Measurements from ENCODE around the gene DTNB. TPM values are rescaled to one million over a fixed set of nuclear protein-coding genes. Genes with fewer than 3 reads are reported as not detected.

DTNB gene
- total and polyA plus RNA-seq, 4 experiments from 2014 or later, result 18.0 to 45.3 (median 33.2) TPM

DNA sequence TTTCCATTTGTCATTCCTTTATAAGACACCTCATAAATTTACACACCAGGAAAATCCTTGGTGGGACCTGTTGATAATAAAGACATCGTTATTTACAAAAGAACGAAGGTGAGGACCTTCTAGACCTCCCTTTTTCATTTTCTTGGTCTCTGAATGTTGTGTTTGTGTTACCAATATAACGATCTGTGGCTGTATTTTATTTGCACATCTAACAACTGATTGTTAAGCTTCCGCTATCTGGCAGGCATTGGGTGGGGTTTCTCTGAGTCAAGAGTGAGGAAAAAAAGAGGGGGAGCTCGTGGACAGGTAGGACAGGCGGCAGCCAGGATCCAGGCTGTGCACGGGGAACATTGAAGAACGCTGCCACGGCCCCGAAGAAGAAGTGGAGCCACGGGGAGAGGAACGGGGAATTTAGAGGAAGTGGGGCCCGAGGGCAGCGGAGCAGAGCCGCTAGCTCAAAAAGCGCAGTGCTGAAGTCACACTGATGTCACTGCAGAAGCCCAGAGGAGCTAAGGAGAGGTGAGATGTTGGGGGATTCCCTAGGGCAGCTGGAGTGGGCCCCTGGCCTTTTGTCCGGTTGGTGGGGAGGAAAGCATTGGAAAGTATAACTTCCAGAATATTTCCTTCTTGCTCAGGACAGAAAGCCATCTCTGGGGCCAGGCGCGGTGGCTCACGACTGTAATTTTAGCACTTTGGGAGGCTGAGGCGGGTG lies 310.8 kb downstream of the DTNB start:
- H3K4me3 Mint-ChIP-seq, result peak overlapping the region; percentile 88 to 94 (median 91)
- Histone ChIP-seq H3K27me3 (ENCODE audit: insufficient read depth, low read length) (no peaks in the 10 kb centered on the region), H3K4me1 (ENCODE audit: insufficient read depth, low read length) (peaks cover 11% of the 10 kb centered on the region), H3K36me3 (ENCODE audit: insufficient read depth, low read length) (no peaks in the 10 kb centered on the region), H3K9me3 (ENCODE audit: control insufficient read depth in 1 of 2, low read length in 2 of 2) (no peaks in the 10 kb centered on the region), H3K27ac (ENCODE audit: low read depth, low read length) (peak overlapping the region; percentile 69), H3K4me3 (ENCODE audit: low read length in 2 of 2) (peak overlapping the region; percentile 67 to 70)
- no peaks in the 10 kb centered on the region for H3K27me3 Mint-ChIP-seq
- ChIA-PET CTCF (ENCODE audit: partially characterized antibody) (interaction anchor here (0.6 to 10.3 kb wide), 42 partner anchors 9 to 516 kb away, joined by 3 to 161 read pairs (median 5); partner anchors contain the start of genes ASXL2 and DNMT3A), POLR2A (ENCODE audit: partially characterized antibody) (interaction anchor here (0.6 to 2.9 kb wide), 30 partner anchors 10 to 882 kb away, joined by 3 to 54 read pairs (median 6); partner anchors contain the start of genes ASXL2, CENPO, DNMT3A and HADHA)
- H3K4me1 Mint-ChIP-seq, result peaks cover 9 to 37% (median 14%) of the 10 kb centered on the region in 4 donors
- peaks cover 0 to 3% of the 10 kb centered on the region in 2 donors for H3K36me3 Mint-ChIP-seq
- H3K9me3 Mint-ChIP-seq, result no peaks in the 10 kb centered on the region
- intact Hi-C loops (cut with micrococcal nuclease), result loop anchor here (1.0 to 10.0 kb wide), 5 partner anchors 14 to 1852 kb away; partner anchors contain the start of genes ATRAID, CAD and SLC5A6
- peak overlapping the region; percentile 78 to 97 (median 91) for H3K27ac Mint-ChIP-seq
- peak; percentile 53 to 78 (median 61) for DNase-seq

GRCh38 chr2:25362049-25362433 lies 311.3 kb downstream of the DTNB start:
- Histone ChIP-seq H3K27me3 (ENCODE audit: insufficient read depth, low read length) (no peaks in the 10 kb centered on the region), H3K4me1 (ENCODE audit: insufficient read depth, low read length) (peaks cover 11% of the 10 kb centered on the region), H3K9me3 (ENCODE audit: control insufficient read depth in 1 of 2, low read length in 2 of 2) (no peaks in the 10 kb centered on the region), H3K27ac (ENCODE audit: low read depth, low read length) (peak overlapping the region; percentile 69), H3K4me3 (ENCODE audit: low read length in 2 of 2) (peak overlapping the region; percentile 67 to 70), H3K36me3 (ENCODE audit: insufficient read depth, low read length) (no peaks in the 10 kb centered on the region)
- peaks cover 9 to 37% (median 14%) of the 10 kb centered on the region in 4 donors for H3K4me1 Mint-ChIP-seq
- peak overlapping the region; percentile 88 to 94 (median 91) for H3K4me3 Mint-ChIP-seq
- peaks cover 0 to 3% of the 10 kb centered on the region in 2 donors for H3K36me3 Mint-ChIP-seq
- H3K9me3 Mint-ChIP-seq, result no peaks in the 10 kb centered on the region
- intact Hi-C loops (cut with micrococcal nuclease), result loop anchor here (1.0 to 10.0 kb wide), 5 partner anchors 14 to 1853 kb away; partner anchors contain the start of genes ATRAID, CAD and SLC5A6
- POLR2A ChIA-PET (ENCODE audit: partially characterized antibody), result interaction anchor here (0.6 to 2.9 kb wide), 32 partner anchors 11 to 882 kb away, joined by 3 to 54 read pairs (median 4); partner anchors contain the start of genes ASXL2, CENPO, DNMT3A and HADHA
- no peaks in the 10 kb centered on the region for H3K27me3 Mint-ChIP-seq
- CTCF ChIA-PET (ENCODE audit: partially characterized antibody), result interaction anchor here (0.6 to 10.3 kb wide), 42 partner anchors 9 to 516 kb away, joined by 3 to 161 read pairs (median 5); partner anchors contain the start of genes ASXL2 and DNMT3A
- DNase-seq, result peak; percentile 90 to 95 (median 93)
- peak overlapping the region; percentile 78 to 97 (median 91) for H3K27ac Mint-ChIP-seq

DNA sequence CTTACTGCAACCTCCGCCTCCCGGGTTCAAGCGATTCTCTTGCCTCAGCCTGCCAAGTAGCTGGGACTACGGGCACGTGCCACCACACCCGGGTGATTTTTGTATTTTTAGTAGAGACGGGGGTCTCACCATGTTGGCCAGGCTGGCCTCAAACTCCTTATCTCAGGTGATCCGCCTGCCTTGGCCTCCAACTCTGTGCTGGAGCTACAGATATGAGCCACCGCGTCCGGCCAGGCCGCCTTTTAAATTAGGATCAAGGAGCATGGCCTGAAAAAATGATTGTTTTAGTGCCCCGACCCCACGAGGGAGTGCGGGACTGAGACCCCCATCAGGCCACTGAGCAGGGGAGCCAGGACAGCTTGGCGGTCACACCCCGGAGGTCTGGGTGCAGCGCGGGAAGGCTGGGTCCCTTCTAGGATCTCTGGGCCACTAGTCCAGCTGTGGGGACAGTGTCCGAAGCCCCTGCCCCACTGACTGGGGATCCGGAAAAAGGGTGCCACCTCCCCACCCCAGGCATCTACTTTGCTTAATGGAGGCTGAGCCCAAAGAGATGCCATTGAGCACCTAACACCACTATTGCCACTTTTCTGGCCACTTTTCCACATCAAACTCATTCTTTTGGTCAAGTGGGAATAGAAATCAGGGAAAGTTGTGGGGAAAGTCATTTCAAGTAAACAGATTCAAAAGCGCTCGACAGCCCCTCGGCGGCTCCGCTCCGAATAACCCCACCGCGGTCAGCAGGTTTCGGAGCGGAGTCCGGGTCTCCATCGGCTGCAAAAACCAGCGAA lies 311.9 kb downstream of the DTNB start:
- peaks cover 9 to 34% (median 14%) of the 10 kb centered on the region in 4 donors for H3K4me1 Mint-ChIP-seq
- H3K4me3 Mint-ChIP-seq, result peak overlapping the region; percentile 88 to 94 (median 91)
- H3K27me3 ChIP-seq (ENCODE audit: insufficient read depth, low read length), result no peaks in the 10 kb centered on the region
- H3K4me1 ChIP-seq (ENCODE audit: insufficient read depth, low read length), result peaks cover 11% of the 10 kb centered on the region
- no peaks in the 10 kb centered on the region for H3K36me3 ChIP-seq (ENCODE audit: insufficient read depth, low read length)
- H3K4me3 ChIP-seq (ENCODE audit: low read length in 2 of 2), result peak overlapping the region in 1 of 2 donors; percentile 67
- intact Hi-C loops (cut with micrococcal nuclease), result loop anchor here (1.0 to 10.0 kb wide), 5 partner anchors 15 to 1853 kb away; partner anchors contain the start of genes ATRAID, CAD and SLC5A6
- H3K27me3 Mint-ChIP-seq, result no peaks in the 10 kb centered on the region
- ChIA-PET POLR2A (ENCODE audit: partially characterized antibody) (interaction anchor here (0.6 to 2.9 kb wide), 27 partner anchors 11 to 569 kb away, joined by 3 to 54 read pairs (median 7); partner anchors contain the start of genes CENPO, DNMT3A and PTRHD1), CTCF (ENCODE audit: partially characterized antibody) (interaction anchor here (0.6 to 10.3 kb wide), 40 partner anchors 8 to 517 kb away, joined by 3 to 161 read pairs (median 5); partner anchors contain the start of genes ASXL2 and DNMT3A)
- H3K27ac ChIP-seq (ENCODE audit: low read depth, low read length), result no peak overlapping the region
- no peaks in the 10 kb centered on the region for H3K9me3 ChIP-seq (ENCODE audit: control insufficient read depth in 1 of 2, low read length in 2 of 2)
- peak overlapping the region in 2 of 7 donors; percentile 78 to 92 for H3K27ac Mint-ChIP-seq
- no peak for DNase-seq
- peaks cover 0 to 3% of the 10 kb centered on the region in 2 donors for H3K36me3 Mint-ChIP-seq
- no peaks in the 10 kb centered on the region for H3K9me3 Mint-ChIP-seq

DNA sequence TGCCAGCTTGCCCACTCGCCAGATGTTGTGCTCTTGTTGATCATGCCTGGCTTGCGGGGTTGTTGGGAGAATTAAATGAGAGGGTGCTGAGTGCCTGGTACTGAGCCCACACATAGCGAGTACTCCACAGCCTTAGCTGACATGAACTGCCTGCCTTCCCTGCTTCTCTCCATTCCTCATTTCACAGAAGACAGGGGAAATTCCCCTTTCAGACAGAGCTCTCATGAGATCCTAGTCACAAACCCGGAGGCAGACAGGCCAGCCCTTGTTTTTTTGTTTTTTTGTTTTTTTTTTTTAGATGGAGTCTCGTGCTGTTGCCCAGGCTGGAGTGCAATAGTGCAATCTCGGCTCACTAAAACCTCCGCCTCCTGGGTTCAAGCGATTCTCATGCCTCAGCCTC lies 314.5 kb downstream of the DTNB start:
- Mint-ChIP-seq H3K4me3 (no peak overlapping the region), H3K9me3 (no peaks in the 10 kb centered on the region), H3K27me3 (peaks cover 0 to 3% of the 10 kb centered on the region in 2 donors), H3K4me1 (peaks cover 6 to 21% (median 12%) of the 10 kb centered on the region in 4 donors), H3K27ac (no peak overlapping the region), H3K36me3 (peaks cover 0 to 3% of the 10 kb centered on the region in 2 donors)
- POLR2A ChIA-PET (ENCODE audit: partially characterized antibody), result no interaction called here
- H3K4me1 ChIP-seq (ENCODE audit: insufficient read depth, low read length), result peaks cover 11% of the 10 kb centered on the region
- intact Hi-C loops (cut with micrococcal nuclease), result no loop called here
- no peaks in the 10 kb centered on the region for H3K36me3 ChIP-seq (ENCODE audit: insufficient read depth, low read length)
- no peaks in the 10 kb centered on the region for H3K27me3 ChIP-seq (ENCODE audit: insufficient read depth, low read length)
- no peaks in the 10 kb centered on the region for H3K9me3 ChIP-seq (ENCODE audit: control insufficient read depth in 1 of 2, low read length in 2 of 2)
- H3K27ac ChIP-seq (ENCODE audit: low read depth, low read length), result no peak overlapping the region
- no peak for DNase-seq
- no peak overlapping the region for H3K4me3 ChIP-seq (ENCODE audit: low read length in 2 of 2)
- CTCF ChIA-PET (ENCODE audit: partially characterized antibody), result interaction anchor here (1.5 to 10.3 kb wide), 2 partner anchors 15 to 16 kb away, joined by 4 to 161 read pairs; no protein-coding TSS in a partner anchor

DNA sequence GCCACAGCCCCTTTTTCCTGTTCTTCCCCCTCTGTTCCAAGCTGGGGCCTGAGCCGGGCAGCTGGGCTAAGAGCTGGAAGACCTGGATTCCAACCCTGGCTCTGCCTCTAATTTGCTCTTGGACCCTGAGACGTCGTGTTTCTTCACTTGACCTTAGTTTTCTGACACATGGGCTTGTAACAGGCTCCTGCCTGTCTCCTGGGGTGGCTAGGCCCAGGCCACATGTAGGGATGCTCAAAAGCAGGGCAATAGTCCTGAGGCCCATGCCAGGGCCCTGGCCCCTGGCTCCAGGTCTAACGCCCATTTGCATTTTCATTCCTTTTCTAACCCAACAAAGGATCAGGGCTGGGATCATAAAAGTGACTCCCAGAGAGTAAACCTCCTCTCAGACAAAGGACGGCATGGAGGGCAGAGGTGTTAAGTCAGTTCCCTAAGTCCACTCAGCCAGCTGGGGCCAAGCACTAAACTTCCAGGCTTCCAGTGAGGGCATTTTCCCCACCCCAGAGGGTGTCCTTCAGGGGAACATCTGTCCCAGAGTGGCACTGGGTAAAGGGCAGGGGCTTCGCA lies 315.0 kb downstream of the DTNB start:
- ChIA-PET CTCF (ENCODE audit: partially characterized antibody) (interaction anchor here (1.1 to 10.3 kb wide), 3 partner anchors 15 to 18 kb away, joined by 4 to 161 read pairs (median 4); no protein-coding TSS in a partner anchor), POLR2A (ENCODE audit: partially characterized antibody) (no interaction called here)
- no peaks in the 10 kb centered on the region for H3K27me3 ChIP-seq (ENCODE audit: insufficient read depth, low read length)
- H3K4me1 ChIP-seq (ENCODE audit: insufficient read depth, low read length), result peaks cover 11% of the 10 kb centered on the region
- intact Hi-C loops (cut with micrococcal nuclease), result no loop called here
- Mint-ChIP-seq H3K27me3 (peaks cover 0 to 3% of the 10 kb centered on the region in 2 donors), H3K9me3 (no peaks in the 10 kb centered on the region), H3K4me1 (peaks cover 4 to 16% (median 10%) of the 10 kb centered on the region in 4 donors), H3K4me3 (no peak overlapping the region), H3K27ac (peak overlapping the region in 1 of 7 donors; percentile 18), H3K36me3 (peaks cover 0 to 3% of the 10 kb centered on the region in 2 donors)
- no peaks in the 10 kb centered on the region for H3K9me3 ChIP-seq (ENCODE audit: control insufficient read depth in 1 of 2, low read length in 2 of 2)
- DNase-seq, result no peak
- no peak overlapping the region for H3K4me3 ChIP-seq (ENCODE audit: low read length in 2 of 2)
- H3K36me3 ChIP-seq (ENCODE audit: insufficient read depth, low read length), result no peaks in the 10 kb centered on the region
- no peak overlapping the region for H3K27ac ChIP-seq (ENCODE audit: low read depth, low read length)

DNA sequence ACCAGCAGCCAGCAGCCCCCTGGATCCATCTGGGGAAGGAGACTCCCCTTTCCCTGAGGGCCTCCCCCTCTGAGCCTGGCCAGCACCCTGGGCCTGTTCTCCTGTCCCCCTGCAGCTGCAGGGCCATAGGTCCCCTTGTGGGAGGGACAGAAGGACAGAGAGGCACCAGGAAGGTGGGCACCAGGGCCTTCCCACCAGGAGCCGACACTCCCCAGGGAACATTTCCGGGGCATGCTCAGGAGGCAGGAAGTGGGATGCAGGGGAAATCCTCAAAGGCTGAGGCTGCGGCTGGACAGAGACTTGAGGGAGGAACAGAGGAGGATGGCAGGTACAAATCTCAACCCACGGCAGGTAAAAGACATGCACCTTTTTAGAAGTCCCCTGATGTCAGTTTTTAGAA lies 317.3 kb downstream of the DTNB start:
- Mint-ChIP-seq H3K4me1 (peaks cover 0 to 3% (median 0%) of the 10 kb centered on the region in 4 donors), H3K27me3 (peaks cover 6 to 10% of the 10 kb centered on the region in 2 donors), H3K27ac (peak overlapping the region in 1 of 7 donors; percentile 59), H3K9me3 (peaks cover 0 to 2% (median 0%) of the 10 kb centered on the region in 8 donors), H3K36me3 (no peaks in the 10 kb centered on the region), H3K4me3 (no peak overlapping the region)
- POLR2A ChIA-PET (ENCODE audit: partially characterized antibody), result no interaction called here
- no peaks in the 10 kb centered on the region for H3K9me3 ChIP-seq (ENCODE audit: control insufficient read depth in 1 of 2, low read length in 2 of 2)
- H3K4me1 ChIP-seq (ENCODE audit: insufficient read depth, low read length), result no peaks in the 10 kb centered on the region
- no peaks in the 10 kb centered on the region for H3K27me3 ChIP-seq (ENCODE audit: insufficient read depth, low read length)
- no peak overlapping the region for H3K27ac ChIP-seq (ENCODE audit: low read depth, low read length)
- intact Hi-C loops (cut with micrococcal nuclease), result no loop called here
- H3K4me3 ChIP-seq (ENCODE audit: low read length in 2 of 2), result no peak overlapping the region
- CTCF ChIA-PET (ENCODE audit: partially characterized antibody), result no interaction called here
- no peak for DNase-seq
- H3K36me3 ChIP-seq (ENCODE audit: insufficient read depth, low read length), result no peaks in the 10 kb centered on the region

All from CD4-positive, alpha-beta memory T cell (primary cell).